HepG2 (cell line): ENCODE measurements around the gene TRIM31. TPM values are rescaled to one million over a fixed set of nuclear protein-coding genes. Genes with fewer than 3 reads are reported as not detected.

ENCODE experiments used
- ARNT2 ChIP-seq: sonication (generic); formaldehyde crosslinking; IDR thresholded peaks from 2 replicates; pipeline ENCODE4 v1.8.0; 2022; ENCODE audit warnings: mild to moderate bottlenecking, low read depth, missing genetic modification reagents, moderate library complexity
- ARNTL ChIP-seq: sonication (generic); formaldehyde crosslinking; IDR thresholded peaks from 2 replicates; pipeline ENCODE4 v1.4.0; 2020; ENCODE audit warnings: mild to moderate bottlenecking, missing genetic modification reagents
- CAMTA2 ChIP-seq: sonication (generic); formaldehyde crosslinking; IDR thresholded peaks from 2 replicates; pipeline ENCODE4 v1.4.0; 2020; ENCODE audit warnings: mild to moderate bottlenecking, missing genetic modification reagents, borderline replicate concordance
- ELF1 ChIP-seq: sonication (generic); formaldehyde crosslinking; IDR thresholded peaks from 2 replicates; pipeline ENCODE4 v1.4.0; 2020; ENCODE audit warnings: missing genetic modification reagents
- GABPB1 ChIP-seq: IDR thresholded peaks from 2 replicates; pipeline ENCODE4 v1.6.1; 2016; ENCODE audit warnings: mild to moderate bottlenecking, missing genetic modification reagents, moderate library complexity, missing compliant biosample characterization
- KLF12 ChIP-seq: sonication (generic); formaldehyde crosslinking; IDR thresholded peaks from 2 replicates; pipeline ENCODE4 v1.4.0; 2020; ENCODE audit warnings: missing genetic modification reagents, borderline replicate concordance
- MAFG ChIP-seq: sonication (generic); formaldehyde crosslinking; IDR thresholded peaks from 2 replicates; pipeline ENCODE4 v1.5.1; 2020; ENCODE audit warnings: mild to moderate bottlenecking, missing genetic modification reagents
- NCOA1 ChIP-seq: sonication (generic); formaldehyde crosslinking; IDR thresholded peaks from 2 replicates; pipeline ENCODE4 v1.9.0; 2021; ENCODE audit warnings: missing genetic modification reagents
- NFYC ChIP-seq: IDR thresholded peaks from 2 replicates; pipeline ENCODE4 v1.6.1; 2016; ENCODE audit warnings: missing genetic modification reagents, missing compliant biosample characterization
- RFX1 ChIP-seq: fragments of 450-650 bp; IDR thresholded peaks from 2 replicates; pipeline ENCODE4 v1.6.1; 2017
- SETDB1 ChIP-seq: sonication (generic); formaldehyde crosslinking; IDR thresholded peaks from 2 replicates; pipeline ENCODE4 v1.5.1; 2020; ENCODE audit warnings: missing genetic modification reagents, mild to moderate bottlenecking, borderline replicate concordance
- SMAD1 ChIP-seq: sonication (generic); formaldehyde crosslinking; IDR thresholded peaks from 2 replicates; pipeline ENCODE4 v1.4.0; 2020; ENCODE audit warnings: missing genetic modification reagents, low read depth, mild to moderate bottlenecking, borderline replicate concordance
- ZBTB38 ChIP-seq: sonication (generic); formaldehyde crosslinking; IDR thresholded peaks from 2 replicates; pipeline ENCODE4 v1.5.1; 2020; ENCODE audit warnings: mild to moderate bottlenecking, missing genetic modification reagents
- ZNF792 ChIP-seq: IDR thresholded peaks from 2 replicates; pipeline ENCODE4 v1.6.1; 2016
- polyA plus RNA-seq, 8 experiments: library from polyadenylated mRNA; depleted of rRNA in 3 of 8; stranded (reverse) in 7 of 8; unstranded in 1 of 8; fragments of >200 nt; fragmentation: Illumina TruSeq in 4 of 8; extraction: Trizol in 4 of 8; gene quantifications; 2 replicates each; pipeline versions ENCODE4 v1.2.1 to v1.2.3, GENCODE V29; 2011 to 2016; ENCODE audit warnings: low read depth in 4 of 8, missing spikeins in 1 of 8, mixed read lengths in 1 of 8; ENCODE audit not compliant: insufficient read depth in 1 of 8
- total RNA-seq, 5 experiments: library from RNA; depleted of rRNA; stranded (reverse); fragments of >200 nt; fragmentation: Illumina TruSeq; extraction: Trizol; gene quantifications; 2 replicates each; pipeline ENCODE4 v1.2.3, GENCODE V29; 2016; ENCODE audit warnings: low read depth in 1 of 5
- TF ChIP-seq, protein P1 (sequence below): sonication (generic); formaldehyde crosslinking; IDR thresholded peaks from 2 replicates; pipeline ENCODE4 v1.8.0; 2022; ENCODE audit warnings: missing genetic modification reagents, mild to moderate bottlenecking, moderate library complexity, borderline replicate concordance
- TF ChIP-seq, protein P2 (sequence below), 2 experiments: sonication (generic) in 1 of 2; formaldehyde crosslinking in 1 of 2; IDR thresholded peaks; 2 replicates each; pipeline versions ENCODE4 v1.4.0 to v1.6.1; 2016 to 2020; ENCODE audit warnings: borderline replicate concordance in 1 of 2, low read depth in 1 of 2, mild to moderate bottlenecking in 1 of 2, missing genetic modification reagents in 1 of 2
- TF ChIP-seq, protein P3 (sequence below): sonication (generic); formaldehyde crosslinking; IDR thresholded peaks from 2 replicates; pipeline ENCODE4 v1.8.0; 2022; ENCODE audit warnings: missing genetic modification reagents, mild to moderate bottlenecking, borderline replicate concordance
- TF ChIP-seq, protein P4 (sequence below): sonication (generic); formaldehyde crosslinking; IDR thresholded peaks from 2 replicates; pipeline ENCODE4 v1.4.0; 2020; ENCODE audit warnings: mild to moderate bottlenecking, missing genetic modification reagents

Gene TRIM31
- total and polyA plus RNA-seq, 2 of the 13 experiments (the other 11 are each of a cell fraction or from before 2014, with no cell fraction given), result 0.13 to 0.51 TPM

GRCh38 chr6:30130887-30131862 is 18.3 kb upstream of the TRIM31 start (continued):
- TF ChIP-seq, protein P1, sequence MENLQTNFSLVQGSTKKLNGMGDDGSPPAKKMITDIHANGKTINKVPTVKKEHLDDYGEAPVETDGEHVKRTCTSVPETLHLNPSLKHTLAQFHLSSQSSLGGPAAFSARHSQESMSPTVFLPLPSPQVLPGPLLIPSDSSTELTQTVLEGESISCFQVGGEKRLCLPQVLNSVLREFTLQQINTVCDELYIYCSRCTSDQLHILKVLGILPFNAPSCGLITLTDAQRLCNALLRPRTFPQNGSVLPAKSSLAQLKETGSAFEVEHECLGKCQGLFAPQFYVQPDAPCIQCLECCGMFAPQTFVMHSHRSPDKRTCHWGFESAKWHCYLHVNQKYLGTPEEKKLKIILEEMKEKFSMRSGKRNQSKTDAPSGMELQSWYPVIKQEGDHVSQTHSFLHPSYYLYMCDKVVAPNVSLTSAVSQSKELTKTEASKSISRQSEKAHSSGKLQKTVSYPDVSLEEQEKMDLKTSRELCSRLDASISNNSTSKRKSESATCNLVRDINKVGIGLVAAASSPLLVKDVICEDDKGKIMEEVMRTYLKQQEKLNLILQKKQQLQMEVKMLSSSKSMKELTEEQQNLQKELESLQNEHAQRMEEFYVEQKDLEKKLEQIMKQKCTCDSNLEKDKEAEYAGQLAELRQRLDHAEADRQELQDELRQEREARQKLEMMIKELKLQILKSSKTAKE, result no peak
- TF ChIP-seq NFYC (peak; percentile 29; the same call in 1 of the 2 replicates), RFX1 (no peak), SETDB1 (CRISPR knock-in tag) (no peak), MAFG (no peak), ELF1 (CRISPR knock-in tag) (peak; percentile 54), GABPB1 (CRISPR knock-in tag) (peak; percentile 25; the same call in 1 of the 2 replicates), ZNF792 (CRISPR knock-in tag) (peak; percentile 41; the same call in 1 of the 2 replicates), SMAD1 (CRISPR knock-in tag) (no peak), CAMTA2 (CRISPR knock-in tag) (no peak), ARNTL (CRISPR knock-in tag) (no peak), ARNT2 (no peak), ZBTB38 (peak; percentile 90), NCOA1 (CRISPR knock-in tag) (peak; percentile 82), KLF12 (CRISPR knock-in tag) (no peak)
- TF ChIP-seq, protein P2, sequence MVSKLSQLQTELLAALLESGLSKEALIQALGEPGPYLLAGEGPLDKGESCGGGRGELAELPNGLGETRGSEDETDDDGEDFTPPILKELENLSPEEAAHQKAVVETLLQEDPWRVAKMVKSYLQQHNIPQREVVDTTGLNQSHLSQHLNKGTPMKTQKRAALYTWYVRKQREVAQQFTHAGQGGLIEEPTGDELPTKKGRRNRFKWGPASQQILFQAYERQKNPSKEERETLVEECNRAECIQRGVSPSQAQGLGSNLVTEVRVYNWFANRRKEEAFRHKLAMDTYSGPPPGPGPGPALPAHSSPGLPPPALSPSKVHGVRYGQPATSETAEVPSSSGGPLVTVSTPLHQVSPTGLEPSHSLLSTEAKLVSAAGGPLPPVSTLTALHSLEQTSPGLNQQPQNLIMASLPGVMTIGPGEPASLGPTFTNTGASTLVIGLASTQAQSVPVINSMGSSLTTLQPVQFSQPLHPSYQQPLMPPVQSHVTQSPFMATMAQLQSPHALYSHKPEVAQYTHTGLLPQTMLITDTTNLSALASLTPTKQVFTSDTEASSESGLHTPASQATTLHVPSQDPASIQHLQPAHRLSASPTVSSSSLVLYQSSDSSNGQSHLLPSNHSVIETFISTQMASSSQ (IDR thresholded peaks at IDR 0.05; ENCODE audit: low read depth), result no peak
- TF ChIP-seq, protein P2 (CRISPR knock-in tag; IDR thresholded peaks at IDR 0.05; ENCODE audit: borderline replicate concordance), result no peak
- TF ChIP-seq, protein P3, sequence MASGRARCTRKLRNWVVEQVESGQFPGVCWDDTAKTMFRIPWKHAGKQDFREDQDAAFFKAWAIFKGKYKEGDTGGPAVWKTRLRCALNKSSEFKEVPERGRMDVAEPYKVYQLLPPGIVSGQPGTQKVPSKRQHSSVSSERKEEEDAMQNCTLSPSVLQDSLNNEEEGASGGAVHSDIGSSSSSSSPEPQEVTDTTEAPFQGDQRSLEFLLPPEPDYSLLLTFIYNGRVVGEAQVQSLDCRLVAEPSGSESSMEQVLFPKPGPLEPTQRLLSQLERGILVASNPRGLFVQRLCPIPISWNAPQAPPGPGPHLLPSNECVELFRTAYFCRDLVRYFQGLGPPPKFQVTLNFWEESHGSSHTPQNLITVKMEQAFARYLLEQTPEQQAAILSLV (CRISPR knock-in tag), result no peak
- TF ChIP-seq, protein P4, sequence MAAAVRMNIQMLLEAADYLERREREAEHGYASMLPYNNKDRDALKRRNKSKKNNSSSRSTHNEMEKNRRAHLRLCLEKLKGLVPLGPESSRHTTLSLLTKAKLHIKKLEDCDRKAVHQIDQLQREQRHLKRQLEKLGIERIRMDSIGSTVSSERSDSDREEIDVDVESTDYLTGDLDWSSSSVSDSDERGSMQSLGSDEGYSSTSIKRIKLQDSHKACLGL (CRISPR knock-in tag), result no peak
